Loucy (cell line): ENCODE data around the gene RHOD.

Experiments
- EZH2phosphoT487 ChIP-seq: fragments of 200-600 bp; IDR thresholded peaks from 2 replicates; pipeline ENCODE4 v1.6.1; 2018; ENCODE audit warnings: antibody characterized with exemption, mild to moderate bottlenecking, moderate library complexity, borderline replicate concordance
- TF ChIP-seq, protein P1 (sequence below): fragments of 200-600 bp; sonication (generic); conservative IDR thresholded peaks from 2 replicates; pipeline ENCODE4 v1.5.1; 2014; ENCODE audit warnings: mild to moderate bottlenecking, antibody characterized with exemption, low read length

GRCh38 chr11:67076202-67076601 is 19.6 kb downstream of the RHOD start:
- TF ChIP-seq, protein P1, sequence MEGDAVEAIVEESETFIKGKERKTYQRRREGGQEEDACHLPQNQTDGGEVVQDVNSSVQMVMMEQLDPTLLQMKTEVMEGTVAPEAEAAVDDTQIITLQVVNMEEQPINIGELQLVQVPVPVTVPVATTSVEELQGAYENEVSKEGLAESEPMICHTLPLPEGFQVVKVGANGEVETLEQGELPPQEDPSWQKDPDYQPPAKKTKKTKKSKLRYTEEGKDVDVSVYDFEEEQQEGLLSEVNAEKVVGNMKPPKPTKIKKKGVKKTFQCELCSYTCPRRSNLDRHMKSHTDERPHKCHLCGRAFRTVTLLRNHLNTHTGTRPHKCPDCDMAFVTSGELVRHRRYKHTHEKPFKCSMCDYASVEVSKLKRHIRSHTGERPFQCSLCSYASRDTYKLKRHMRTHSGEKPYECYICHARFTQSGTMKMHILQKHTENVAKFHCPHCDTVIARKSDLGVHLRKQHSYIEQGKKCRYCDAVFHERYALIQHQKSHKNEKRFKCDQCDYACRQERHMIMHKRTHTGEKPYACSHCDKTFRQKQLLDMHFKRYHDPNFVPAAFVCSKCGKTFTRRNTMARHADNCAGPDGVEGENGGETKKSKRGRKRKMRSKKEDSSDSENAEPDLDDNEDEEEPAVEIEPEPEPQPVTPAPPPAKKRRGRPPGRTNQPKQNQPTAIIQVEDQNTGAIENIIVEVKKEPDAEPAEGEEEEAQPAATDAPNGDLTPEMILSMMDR, result no peak
- TF ChIP-seq EZH2phosphoT487, result no peak
